Panc1 (cell line): Measurements from ENCODE around the gene DGKZ. TPM values are rescaled to one million over a fixed set of nuclear protein-coding genes. Genes with fewer than 3 reads are reported as not detected.
A peak's percentile ranks its signal among the peaks of the same experiment; 100 is the strongest.

Experiments used
- ATAC-seq: fragments of 200-7000 bp; cut with Tn5 transposase; 2 replicates; pipeline ENCODE4 v1.9.1; 2020; ENCODE audit warnings: mild to moderate bottlenecking, moderate library complexity
- BruUV-seq: library from RNA; stranded (reverse); fragments of 400-500 nt; replicated peaks from 2 replicates; lab custom pipeline; 2021; lab: Mats Ljungman, UMichigan
- CTCF ChIA-PET: fragments of 300-600 bp; sonication (Branson Sonifier 250); formaldehyde crosslinking; loops from one replicate; lab custom pipeline; 2022; ENCODE audit warnings: antibody characterized with exemption; lab: Charles Lee
- POLR2A ChIA-PET: fragments of 300-600 bp; sonication (Branson Sonifier 250); formaldehyde crosslinking; loops from one replicate; lab custom pipeline; 2022; ENCODE audit warnings: antibody characterized with exemption; lab: Charles Lee
- DNase-seq: peaks from one replicate; pipeline ENCODE4 v3.0.0-alpha.2; 2010; ENCODE audit warnings: low read depth, low spot score
- H3K27ac ChIP-seq: 2 replicates; pipeline ENCODE4 v1.5.1; 2011; ENCODE audit warnings: mild to moderate bottlenecking, low read length, inconsistent platforms
- H3K27me3 ChIP-seq: fragments of 200-500 bp; sonication (Bioruptor generic); 2 replicates; pipeline ENCODE4 v1.6.0; 2014; ENCODE audit warnings: low read length, inconsistent platforms; ENCODE audit not compliant: control insufficient read depth, insufficient read depth
- H3K36me3 ChIP-seq: fragments of 200-500 bp; sonication (Bioruptor generic); 2 replicates; pipeline ENCODE4 v1.5.1; 2014; ENCODE audit warnings: inconsistent platforms, mild to moderate bottlenecking, low read length, moderate library complexity; ENCODE audit not compliant: control insufficient read depth, insufficient read depth
- H3K4me1 ChIP-seq: 2 replicates; pipeline ENCODE4 v1.5.1; 2011; ENCODE audit warnings: inconsistent platforms, mild to moderate bottlenecking, low read length, moderate library complexity; ENCODE audit not compliant: control insufficient read depth, insufficient read depth
- H3K4me3 ChIP-seq, 2 experiments: 2 replicates each; pipeline ENCODE4 v1.5.1; 2011 to 2012; ENCODE audit warnings: low read depth in 2 of 2, low read length in 2 of 2, mild to moderate bottlenecking in 2 of 2, inconsistent platforms in 1 of 2, moderate library complexity in 1 of 2
- H3K9me3 ChIP-seq: fragments of 200-500 bp; sonication (Bioruptor generic); 2 replicates; pipeline ENCODE4 v1.5.1; 2014; ENCODE audit warnings: low read depth, mild to moderate bottlenecking, inconsistent platforms, low read length, moderate library complexity; ENCODE audit not compliant: control insufficient read depth, insufficient read depth
- CTCF ChIP-seq: fragments of 450-650 bp; IDR thresholded peaks from 2 replicates; pipeline ENCODE4 v1.5.1; 2017; ENCODE audit warnings: mild to moderate bottlenecking
- POLR2AphosphoS5 ChIP-seq: IDR thresholded peaks from 2 replicates; pipeline ENCODE4 v1.6.1; 2012; ENCODE audit warnings: mild to moderate bottlenecking, low read depth, low read length, moderate library complexity
- REST ChIP-seq, 2 experiments: IDR thresholded peaks; 2 replicates each; pipeline ENCODE4 v1.6.1; 2011 to 2012; ENCODE audit warnings: low read depth in 2 of 2, control low read depth in 1 of 2, low read length in 1 of 2, mild to moderate bottlenecking in 1 of 2, moderate library complexity in 1 of 2; ENCODE audit not compliant: insufficient read depth in 1 of 2
- SIN3A ChIP-seq: IDR thresholded peaks from 2 replicates; pipeline ENCODE4 v1.6.1; 2012; ENCODE audit warnings: low read depth, mild to moderate bottlenecking, low read length, moderate library complexity, borderline replicate concordance; ENCODE audit not compliant: insufficient read depth
- TCF7L2 ChIP-seq: IDR thresholded peaks from 2 replicates; pipeline ENCODE4 v1.6.1; 2011; ENCODE audit warnings: mild to moderate bottlenecking, low read depth, low read length, inconsistent platforms
- in situ Hi-C: cut with HindIII; loops from 2 replicates; pipeline ENCODE4 v1.10.0; 2016; ENCODE audit warnings: low sequenced_read_pairs, low pct_unique_long_range_greater_than_20kb
- intact Hi-C: fragments of 100-400 bp; cut with micrococcal nuclease; formaldehyde crosslinking; loops from one replicate; pipeline ENCODE4 v1.10.0; 2022; ENCODE audit not compliant: unreplicated experiment
- total RNA-seq: library from RNA; stranded (reverse); gene quantifications from one replicate; pipeline ENCODE4 v1.2.1, GENCODE V29; 2021; ENCODE audit not compliant: unreplicated experiment

The DGKZ gene
- total RNA-seq, 1 experiment from 2014 or later, result 104 TPM

- in situ Hi-C loops, result no loop called here
- POLR2A ChIA-PET, result no interaction called here
- CTCF ChIA-PET, result interaction anchor here (0.5 to 1.3 kb wide), 4 partner anchors 9 to 553 kb away, joined by 3 to 10 read pairs (median 4); partner anchors contain the start of gene CSTPP1
- Histone ChIP-seq H3K4me1 (peaks cover 18% of the 10 kb centered on the region), H3K36me3 (no peaks in the 10 kb centered on the region; the same call in 1 of the 2 replicates), H3K27me3 (no peaks in the 10 kb centered on the region), H3K9me3 (no peaks in the 10 kb centered on the region), H3K27ac (no peak overlapping the region), H3K4me3 (no peak overlapping the region)
- ATAC-seq (no peak), DNase-seq (no peak)
- intact Hi-C loops, result no loop called here
- TF ChIP-seq SIN3A (no peak), CTCF (peak; percentile 68), TCF7L2 (no peak), POLR2AphosphoS5 (no peak), REST (IDR thresholded peaks at IDR 0.05; ENCODE audit: insufficient read depth in 1 of 2, low read depth in 2 of 2, low read length in 1 of 2) (no peak)
- no TSS peak for BruUV-seq
Measured at GRCh38 chr11:46383404-46383758, 36.1 kb downstream of the DGKZ start.

GRCh38 chr11:46383974-46384701, 36.9 kb downstream of the DGKZ start:
- TF ChIP-seq REST (IDR thresholded peaks at IDR 0.05; ENCODE audit: insufficient read depth in 1 of 2, low read depth in 2 of 2, low read length in 1 of 2) (no peak), CTCF (no peak), TCF7L2 (no peak), POLR2AphosphoS5 (no peak; the same call in 1 of the 2 replicates), SIN3A (no peak)
- intact Hi-C loops (no loop called here), in situ Hi-C loops (no loop called here)
- ChIA-PET CTCF (interaction anchor here (1.3 kb wide), 1 partner anchor 23 kb away, joined by 3 read pairs; no protein-coding TSS in a partner anchor), POLR2A (no interaction called here)
- ATAC-seq (no peak), DNase-seq (no peak)
- Histone ChIP-seq H3K27ac (no peak overlapping the region), H3K27me3 (peaks cover 3% of the 10 kb centered on the region; the same call in 1 of the 2 replicates), H3K4me3 (no peak overlapping the region), H3K4me1 (peaks cover 19% of the 10 kb centered on the region), H3K36me3 (no peaks in the 10 kb centered on the region; the same call in 1 of the 2 replicates), H3K9me3 (no peaks in the 10 kb centered on the region)
- BruUV-seq, result no TSS peak
